HG03342 (cell line): ENCODE results near the gene PRMT1.
"Not testable (repeated sequence)": the region's sequence is repeated elsewhere in the genome, so short reads cannot be mapped to it uniquely, and the experiment has no call there.

Experiments
- ATAC-seq: cut with Tn5 transposase; IDR thresholded peaks from one replicate; pipeline ENCODE4 v1.9.1; 2021; ENCODE audit warnings: mild to moderate bottlenecking, moderate library complexity; ENCODE audit not compliant: unreplicated experiment

The PRMT1 gene

GRCh38 chr19:49718511-49718910, 41.4 kb downstream of the PRMT1 start:
- no peak for ATAC-seq

- no peak for ATAC-seq
These were observed 41.9 kb downstream of the PRMT1 start for GRCh38 chr19:49718991-49719390.

GRCh38 chr19:49719420-49719819, 42.3 kb downstream of the PRMT1 start:
- not testable (repeated sequence) for ATAC-seq

- ATAC-seq: no peak
These were observed 50.4 kb downstream of the PRMT1 start for GRCh38 chr19:49727217-49728030.

- no peak for ATAC-seq
These were observed 53.1 kb downstream of the PRMT1 start for GRCh38 chr19:49730166-49730565.
